Activated naive CD8-positive, alpha-beta T cell (primary cell): ENCODE measurements around the gene SGCE.

Experiments
- H3K27ac Mint-ChIP-seq: one replicate; pipeline ENCODE4 v1.8.0; 2021; ENCODE audit warnings: mixed read lengths
- H3K27me3 Mint-ChIP-seq: one replicate; pipeline ENCODE4 v1.8.0; 2021; ENCODE audit warnings: mixed read lengths
- H3K36me3 Mint-ChIP-seq: one replicate; pipeline ENCODE4 v1.8.0; 2021; ENCODE audit warnings: mixed read lengths
- H3K4me1 Mint-ChIP-seq: one replicate; pipeline ENCODE4 v1.8.0; 2021; ENCODE audit warnings: low read depth, mixed read lengths
- H3K4me3 Mint-ChIP-seq: one replicate; pipeline ENCODE4 v1.8.0; 2021; ENCODE audit warnings: mild to moderate bottlenecking, mixed read lengths
- H3K9me3 Mint-ChIP-seq: one replicate; pipeline ENCODE4 v1.8.0; 2021; ENCODE audit warnings: low read depth, mixed read lengths

The SGCE gene

DNA sequence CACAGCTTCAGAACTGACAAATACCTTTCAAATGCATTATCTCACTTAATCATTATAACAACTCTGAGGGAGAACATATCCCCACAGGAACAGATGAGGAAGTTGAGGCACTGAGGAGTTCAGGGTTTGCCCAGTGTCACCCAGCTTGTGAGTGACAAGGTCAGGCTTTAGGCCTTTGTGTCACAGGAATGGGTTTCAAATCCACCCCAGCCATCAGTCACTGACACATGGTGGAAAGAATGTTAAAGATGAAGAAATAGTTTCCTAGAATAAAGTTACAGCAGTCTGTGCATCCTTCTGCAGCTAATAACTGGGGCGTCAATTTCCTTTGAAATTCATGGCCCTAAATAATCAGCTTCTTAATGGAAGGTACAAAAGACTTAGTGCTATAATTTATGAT lies 37.8 kb downstream of the SGCE start:
- Mint-ChIP-seq H3K27me3 (peaks cover 7% of the 10 kb centered on the region), H3K36me3 (no peaks in the 10 kb centered on the region), H3K27ac (no peak overlapping the region), H3K9me3 (no peaks in the 10 kb centered on the region), H3K4me1 (peaks cover 11% of the 10 kb centered on the region), H3K4me3 (no peak overlapping the region)

DNA sequence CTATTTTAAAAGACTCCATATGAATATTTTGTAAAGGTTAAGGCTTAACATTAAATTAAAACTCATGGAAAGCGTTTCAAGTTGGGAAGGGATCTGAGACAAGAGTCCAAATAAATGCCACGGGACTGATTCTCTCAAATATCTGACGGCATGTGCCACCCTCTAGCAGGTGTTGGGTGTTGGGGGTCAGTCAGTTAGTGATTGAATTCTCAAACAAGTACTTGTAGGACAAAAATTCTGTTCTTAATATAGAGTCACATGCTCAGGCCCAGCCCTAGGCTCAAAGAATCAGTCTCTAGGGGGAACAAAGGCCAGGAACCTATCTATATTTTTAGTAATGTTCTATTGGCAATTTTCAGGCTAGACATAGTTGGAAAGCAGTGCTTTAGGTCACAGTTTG lies 39.1 kb downstream of the SGCE start:
- Mint-ChIP-seq H3K4me3 (no peak overlapping the region), H3K36me3 (no peaks in the 10 kb centered on the region), H3K27ac (no peak overlapping the region), H3K9me3 (no peaks in the 10 kb centered on the region), H3K27me3 (peaks cover 7% of the 10 kb centered on the region), H3K4me1 (peaks cover 11% of the 10 kb centered on the region)

GRCh38 chr7:94615666-94616065 lies 40.3 kb downstream of the SGCE start:
- Mint-ChIP-seq H3K27ac (no peak overlapping the region), H3K4me3 (no peak overlapping the region), H3K27me3 (peaks cover 7% of the 10 kb centered on the region), H3K4me1 (peaks cover 2% of the 10 kb centered on the region), H3K9me3 (no peaks in the 10 kb centered on the region), H3K36me3 (no peaks in the 10 kb centered on the region)

DNA sequence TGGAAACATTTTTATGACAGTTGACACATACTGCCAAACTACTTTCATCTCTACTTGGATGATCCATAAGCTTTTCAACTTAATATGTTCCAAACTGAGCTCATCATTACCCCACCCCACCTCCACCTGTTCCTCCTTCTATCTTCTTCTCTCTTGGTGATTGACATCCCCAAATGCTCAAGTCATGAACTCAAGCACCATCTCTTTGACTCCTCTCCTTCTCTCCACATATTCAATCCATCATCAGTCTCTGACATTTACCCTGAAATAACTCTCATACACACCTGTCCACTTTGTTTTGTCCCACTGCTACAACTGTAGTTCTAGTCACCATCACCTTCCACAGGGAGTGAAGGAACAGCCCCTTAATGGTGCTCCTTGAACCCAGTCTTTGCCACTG lies 43.3 kb downstream of the SGCE start:
- H3K27me3 Mint-ChIP-seq = peaks cover 16% of the 10 kb centered on the region
- no peak overlapping the region for H3K27ac Mint-ChIP-seq
- H3K9me3 Mint-ChIP-seq = peaks cover 4% of the 10 kb centered on the region
- no peak overlapping the region for H3K4me3 Mint-ChIP-seq
- H3K36me3 Mint-ChIP-seq = no peaks in the 10 kb centered on the region
- H3K4me1 Mint-ChIP-seq = no peaks in the 10 kb centered on the region

DNA sequence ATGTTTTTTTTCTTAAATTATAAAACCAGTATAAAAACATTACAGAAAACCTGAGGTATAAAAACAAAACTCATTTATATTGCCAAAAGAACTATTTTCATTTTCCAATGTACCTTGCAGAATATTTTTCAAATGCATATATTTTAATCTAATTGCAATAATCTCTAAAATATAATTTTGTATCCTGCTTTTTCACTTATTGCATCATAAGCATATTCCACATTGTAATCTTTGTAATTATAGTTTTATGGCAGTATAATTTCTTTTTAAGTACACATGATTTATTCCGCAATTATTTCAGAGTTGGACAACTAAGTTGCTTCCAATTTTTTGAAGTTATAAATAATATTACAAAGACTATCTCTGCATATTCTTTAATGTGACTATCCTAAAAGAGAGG lies 43.7 kb downstream of the SGCE start:
- no peak overlapping the region for H3K4me3 Mint-ChIP-seq
- H3K9me3 Mint-ChIP-seq = peaks cover 5% of the 10 kb centered on the region
- H3K27me3 Mint-ChIP-seq = peaks cover 16% of the 10 kb centered on the region
- no peaks in the 10 kb centered on the region for H3K4me1 Mint-ChIP-seq
- H3K36me3 Mint-ChIP-seq = no peaks in the 10 kb centered on the region
- no peak overlapping the region for H3K27ac Mint-ChIP-seq

GRCh38 chr7:94609561-94609960 lies 46.4 kb downstream of the SGCE start:
- Mint-ChIP-seq H3K27me3 (peaks cover 14% of the 10 kb centered on the region), H3K4me1 (no peaks in the 10 kb centered on the region), H3K9me3 (peaks cover 12% of the 10 kb centered on the region), H3K36me3 (peaks cover 2% of the 10 kb centered on the region), H3K27ac (no peak overlapping the region), H3K4me3 (no peak overlapping the region)

DNA sequence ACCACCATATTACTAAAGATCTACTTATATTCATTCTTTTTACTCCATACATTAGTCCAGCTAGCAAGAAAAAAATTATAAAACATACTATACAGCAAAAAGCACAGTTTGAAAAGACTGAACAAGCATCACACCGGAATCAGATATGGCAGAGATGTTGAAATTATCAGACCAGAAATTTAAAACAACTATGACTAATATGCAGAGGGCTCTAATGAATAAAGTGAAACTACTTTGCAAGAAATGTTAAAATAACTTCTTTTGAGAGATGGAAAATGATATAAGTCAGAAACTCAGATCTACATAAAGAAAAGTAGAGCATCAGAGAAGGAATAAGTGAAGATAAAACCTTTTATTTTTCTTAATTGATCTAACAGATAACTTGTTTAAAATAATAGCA lies 50.9 kb downstream of the SGCE start:
- Mint-ChIP-seq H3K27ac (no peak overlapping the region), H3K36me3 (peaks cover 2% of the 10 kb centered on the region), H3K9me3 (peaks cover 12% of the 10 kb centered on the region), H3K27me3 (peaks cover 11% of the 10 kb centered on the region), H3K4me1 (no peaks in the 10 kb centered on the region), H3K4me3 (no peak overlapping the region)

GRCh38 chr7:94602181-94602580 lies 53.8 kb downstream of the SGCE start:
- Mint-ChIP-seq H3K27ac (no peak overlapping the region), H3K9me3 (peaks cover 7% of the 10 kb centered on the region), H3K4me1 (no peaks in the 10 kb centered on the region), H3K4me3 (no peak overlapping the region), H3K27me3 (peaks cover 1% of the 10 kb centered on the region), H3K36me3 (peaks cover 2% of the 10 kb centered on the region)

- Mint-ChIP-seq H3K27me3 (no peaks in the 10 kb centered on the region), H3K9me3 (no peaks in the 10 kb centered on the region), H3K27ac (no peak overlapping the region), H3K4me1 (peaks cover 2% of the 10 kb centered on the region), H3K4me3 (no peak overlapping the region), H3K36me3 (peaks cover 2% of the 10 kb centered on the region)
Measured at GRCh38 chr7:94600267-94600666, 55.7 kb downstream of the SGCE start.

DNA sequence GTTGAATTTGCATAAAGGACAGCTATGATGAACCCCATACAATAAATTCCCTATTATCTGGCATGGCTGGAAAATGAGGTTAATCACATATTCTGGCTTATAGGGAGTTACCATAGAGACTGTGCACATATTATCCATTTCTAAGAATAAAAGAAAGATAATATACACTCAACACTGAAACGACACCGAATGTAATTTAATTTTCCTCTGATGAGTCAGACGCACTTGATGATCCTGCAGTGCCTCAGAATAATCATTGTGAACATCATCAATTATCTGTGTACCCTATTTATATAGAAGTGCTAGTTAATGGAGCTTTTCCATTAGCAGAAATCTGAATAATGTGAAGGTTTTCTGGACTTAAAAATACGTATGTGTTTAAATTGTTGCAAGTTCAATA lies 60.2 kb downstream of the SGCE start:
- Mint-ChIP-seq H3K4me3 (no peak overlapping the region), H3K4me1 (peaks cover 2% of the 10 kb centered on the region), H3K27ac (no peak overlapping the region), H3K9me3 (no peaks in the 10 kb centered on the region), H3K36me3 (peaks cover 2% of the 10 kb centered on the region), H3K27me3 (no peaks in the 10 kb centered on the region)

- H3K4me1 Mint-ChIP-seq = peaks cover 2% of the 10 kb centered on the region
- peaks cover 2% of the 10 kb centered on the region for H3K36me3 Mint-ChIP-seq
- no peaks in the 10 kb centered on the region for H3K9me3 Mint-ChIP-seq
- H3K4me3 Mint-ChIP-seq = no peak overlapping the region
- H3K27me3 Mint-ChIP-seq = no peaks in the 10 kb centered on the region
- H3K27ac Mint-ChIP-seq = no peak overlapping the region
Measured at GRCh38 chr7:94594882-94595281, 61.1 kb downstream of the SGCE start.

GRCh38 chr7:94591176-94591575 lies 64.8 kb downstream of the SGCE start:
- peaks cover 2% of the 10 kb centered on the region for H3K4me1 Mint-ChIP-seq
- H3K36me3 Mint-ChIP-seq = peaks cover 18% of the 10 kb centered on the region
- no peak overlapping the region for H3K4me3 Mint-ChIP-seq
- H3K9me3 Mint-ChIP-seq = no peaks in the 10 kb centered on the region
- no peaks in the 10 kb centered on the region for H3K27me3 Mint-ChIP-seq
- no peak overlapping the region for H3K27ac Mint-ChIP-seq

GRCh38 chr7:94590526-94591162 lies 65.3 kb downstream of the SGCE start:
- Mint-ChIP-seq H3K4me1 (no peaks in the 10 kb centered on the region), H3K27me3 (no peaks in the 10 kb centered on the region), H3K9me3 (no peaks in the 10 kb centered on the region), H3K36me3 (peaks cover 18% of the 10 kb centered on the region), H3K4me3 (no peak overlapping the region), H3K27ac (no peak overlapping the region)

- peaks cover 21% of the 10 kb centered on the region for H3K36me3 Mint-ChIP-seq
- H3K9me3 Mint-ChIP-seq = no peaks in the 10 kb centered on the region
- H3K4me3 Mint-ChIP-seq = no peak overlapping the region
- no peak overlapping the region for H3K27ac Mint-ChIP-seq
- H3K4me1 Mint-ChIP-seq = no peaks in the 10 kb centered on the region
- H3K27me3 Mint-ChIP-seq = no peaks in the 10 kb centered on the region
Measured at GRCh38 chr7:94588075-94588474, 67.9 kb downstream of the SGCE start.

DNA sequence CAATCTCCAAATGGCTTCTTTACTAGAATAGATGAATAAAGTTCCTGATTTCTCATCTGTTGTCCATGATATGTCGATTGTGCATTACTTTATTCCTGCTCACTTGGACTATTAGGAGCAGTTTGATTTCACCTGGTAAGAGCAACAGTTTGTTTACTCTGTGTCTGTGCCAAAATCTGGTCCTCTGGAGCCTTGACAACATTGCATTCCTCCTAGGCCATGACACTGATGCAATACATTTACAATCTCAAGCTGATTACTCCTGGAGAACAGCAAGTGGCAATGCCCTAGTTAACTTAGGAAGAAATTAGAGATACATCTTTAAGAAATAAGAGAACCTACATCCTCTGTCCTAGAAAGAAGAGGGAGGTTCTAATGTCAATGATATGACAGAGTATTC lies 71.8 kb downstream of the SGCE start:
- Mint-ChIP-seq H3K27ac (no peak overlapping the region), H3K36me3 (peaks cover 39% of the 10 kb centered on the region), H3K4me3 (no peak overlapping the region), H3K27me3 (no peaks in the 10 kb centered on the region), H3K9me3 (peaks cover 6% of the 10 kb centered on the region), H3K4me1 (no peaks in the 10 kb centered on the region)

- Mint-ChIP-seq H3K27me3 (no peaks in the 10 kb centered on the region), H3K36me3 (peaks cover 47% of the 10 kb centered on the region)
Measured at GRCh38 chr7:94580601-94581000, 75.3 kb downstream of the SGCE start.

More at GRCh38 chr7:94580601-94581000, 75.3 kb downstream of the SGCE start:
- Mint-ChIP-seq H3K4me1 (no peaks in the 10 kb centered on the region), H3K9me3 (peaks cover 12% of the 10 kb centered on the region), H3K4me3 (no peak overlapping the region), H3K27ac (no peak overlapping the region)
